K562 (cell line): Measurements from ENCODE around the gene EEFSEC. TPM values are rescaled to one million over a fixed set of nuclear protein-coding genes. Genes with fewer than 3 reads are reported as not detected.

Experiments
- ATAC-seq: fragments of 200-7000 bp; cut with Tn5 transposase; 3 replicates; pipeline ENCODE4 v1.9.1; 2020; ENCODE audit warnings: moderate library complexity
- BruUV-seq: library from RNA; stranded (reverse); fragments of 400-500 nt; replicated peaks from 2 replicates; lab custom pipeline; 2021; lab: Mats Ljungman, UMichigan
- CTCF ChIA-PET: fragments of 300-600 bp; formaldehyde crosslinking; extraction: SDS; loops from one replicate; lab custom pipeline; 2021; ENCODE audit warnings: low intra/inter-chr PET ratio; lab: Yijun Ruan, JAX
- POLR2A ChIA-PET: fragments of 300-600, 350-650 bp; sonication (Branson Sonifier 250); formaldehyde crosslinking; extraction: SDS; loops from one replicate; lab custom pipeline; 2021; ENCODE audit warnings: antibody characterized with exemption, inconsistent platforms; lab: Yijun Ruan, JAX
- DNase-seq, 4 experiments: peaks; one replicate each; pipeline versions ENCODE4 v3.0.0 to v3.0.0-alpha.2; 2011 to 2018; ENCODE audit warnings: low spot score in 3 of 4, mixed read lengths in 3 of 4; ENCODE audit errors: extremely low read depth in 1 of 4
- FAIRE-seq: peaks from 2 replicates; lab custom pipeline; 2011; peaks lifted over from hg19 to GRCh38; lab: Jason Lieb, UNC
- H2AFZ ChIP-seq: 2 replicates; pipeline ENCODE4 v1.6.0; 2011; ENCODE audit warnings: low read depth, low read length, control low read depth, inconsistent platforms
- H3K27ac ChIP-seq: fragments of 200-600 bp; 3 replicates; pipeline ENCODE4 v1.8.0; 2011; ENCODE audit warnings: low read depth, mild to moderate bottlenecking, control low read depth, inconsistent platforms, low read length, moderate library complexity, mixed read lengths; ENCODE audit errors: extremely low read depth
- H3K27me3 ChIP-seq, 2 experiments: fragments of 300-600 bp in 1 of 2; 2 replicates in 1 of 2; 3 replicates in 1 of 2; pipeline versions ENCODE4 v1.6.0 to v1.8.0; 2011; ENCODE audit warnings: inconsistent platforms in 2 of 2, low read length in 2 of 2, mild to moderate bottlenecking in 1 of 2, mixed read lengths in 1 of 2, moderate library complexity in 1 of 2; ENCODE audit not compliant: control insufficient read depth in 2 of 2, insufficient read depth in 2 of 2
- H3K36me3 ChIP-seq: fragments of 300-600 bp; 3 replicates; pipeline ENCODE4 v1.8.0; 2011; ENCODE audit warnings: mild to moderate bottlenecking, low read length, inconsistent platforms; ENCODE audit not compliant: control insufficient read depth, insufficient read depth
- H3K4me1 ChIP-seq, 2 experiments: fragments of 200-600 bp in 1 of 2; replicated peaks in 1 of 2; 2 replicates in 1 of 2; 3 replicates in 1 of 2; pipeline versions ENCODE4 v1.5.1 to v1.8.0; 2011; ENCODE audit warnings: inconsistent platforms in 2 of 2, low read length in 2 of 2, mild to moderate bottlenecking in 1 of 2, mixed read lengths in 1 of 2, moderate library complexity in 1 of 2; ENCODE audit not compliant: control insufficient read depth in 2 of 2, insufficient read depth in 2 of 2
- H3K4me2 ChIP-seq: 2 replicates; pipeline ENCODE4 v1.6.1; 2011; ENCODE audit warnings: low read length, control low read depth, inconsistent platforms, mixed read lengths; ENCODE audit not compliant: insufficient read depth
- H3K4me3 ChIP-seq: fragments of 200-600 bp; sonication (generic), shearing (Covaris generic); 2 replicates; pipeline ENCODE4 v1.5.1; 2016; ENCODE audit warnings: control low read depth, inconsistent platforms
- H3K79me2 ChIP-seq: fragments of 200-600 bp; 3 replicates; pipeline ENCODE4 v1.8.0; 2011; ENCODE audit warnings: low read length, inconsistent platforms; ENCODE audit not compliant: control insufficient read depth, insufficient read depth
- H3K9ac ChIP-seq, 2 experiments: 2 replicates each; pipeline versions ENCODE4 v1.6.0 to v1.6.1; 2011; ENCODE audit warnings: low read depth in 2 of 2, low read length in 2 of 2, control low read depth in 1 of 2, inconsistent platforms in 1 of 2, mild to moderate bottlenecking in 1 of 2, mixed read lengths in 1 of 2; ENCODE audit not compliant: insufficient read depth in 1 of 2
- H3K9me1 ChIP-seq: one replicate; pipeline ENCODE4 v1.6.0; 2011; ENCODE audit warnings: inconsistent platforms, mild to moderate bottlenecking, low read length, moderate library complexity; ENCODE audit not compliant: control insufficient read depth, insufficient read depth
- H3K9me3 ChIP-seq: replicated peaks from 2 replicates; pipeline ENCODE4 v1.5.1; 2011; ENCODE audit warnings: low read depth, low read length, inconsistent platforms; ENCODE audit not compliant: control insufficient read depth, insufficient read depth
- H4K20me1 ChIP-seq: replicated peaks from 2 replicates; pipeline ENCODE4 v1.6.1; 2011; ENCODE audit warnings: low read length, inconsistent platforms, mixed read lengths; ENCODE audit not compliant: control insufficient read depth, insufficient read depth
- MECOM ChIP-seq: fragments of 250-450 bp; sonication (Bioruptor Pico); IDR thresholded peaks from 2 replicates; pipeline ENCODE4 v1.8.0; 2022; ENCODE audit warnings: inconsistent platforms
- SLC30A9 ChIP-seq: fragments of 250-450 bp; sonication (Bioruptor Pico); IDR thresholded peaks from 2 replicates; pipeline ENCODE4 v1.8.0; 2022; ENCODE audit warnings: mild to moderate bottlenecking, moderate library complexity
- ZBTB5 ChIP-seq: fragments of 450-650 bp; IDR thresholded peaks from 2 replicates; pipeline ENCODE4 v1.6.1; 2017; ENCODE audit warnings: antibody characterized with exemption
- ZNF311 ChIP-seq: fragments of 250-450 bp; sonication (Bioruptor Pico); IDR thresholded peaks from 2 replicates; pipeline ENCODE4 v1.4.0; 2020; ENCODE audit warnings: mild to moderate bottlenecking, moderate library complexity
- ZNF717 ChIP-seq: fragments of 250-450 bp; sonication (Bioruptor Pico); IDR thresholded peaks from 2 replicates; pipeline ENCODE4 v1.5.0; 2021
- WGBS: fragments of 100-300 bp; shearing (Covaris generic); methylation state at CpG from one replicate; pipeline ENCODE4 v1.1.6; 2016; ENCODE audit warnings: low coverage, mixed read lengths; ENCODE audit not compliant: insufficient coverage; ENCODE audit errors: missing lambda C conversion rate; 5-methylcytosine and 5-hydroxymethylcytosine counted together
- in situ Hi-C: fragments of 300-500 bp; cut with MboI; formaldehyde crosslinking; loops from 4 replicates; pipeline ENCODE4 v1.15.0; 2018; ENCODE audit warnings: inconsistent platforms, mixed read lengths
- intact Hi-C: fragments of 100-400 bp; cut with micrococcal nuclease; formaldehyde crosslinking; loops from 2 replicates; pipeline ENCODE4 v1.14.2; 2022
- polyA plus RNA-seq, 8 experiments: library from polyadenylated mRNA; depleted of rRNA in 4 of 8; stranded (reverse) in 5 of 8; unstranded in 3 of 8; fragments of >200 nt; fragmentation: Nextera tagmentation in 2 of 8; fragmentation: Illumina TruSeq in 1 of 8; extraction: Ambion mirVana in 2 of 8; extraction: Trizol in 1 of 8; gene quantifications; 2 replicates each; pipeline versions ENCODE4 v1.2.1 to v1.2.3, GENCODE V29; 2011 to 2014; ENCODE audit warnings: inconsistent platforms in 1 of 8, missing spikeins in 1 of 8
- total RNA-seq, 7 experiments: library from RNA; depleted of rRNA in 6 of 7; stranded (reverse); fragments of >200 nt in 6 of 7; fragmentation: Illumina TruSeq in 2 of 7; extraction: Trizol in 2 of 7; gene quantifications; 2 replicates each; pipeline versions ENCODE4 v1.2.1 to v1.2.3, GENCODE V29; 2011 to 2021; ENCODE audit warnings: low replicate concordance in 1 of 7
- TF ChIP-seq, protein P1 (sequence below): fragments of 450-650 bp; IDR thresholded peaks from 2 replicates; pipeline ENCODE4 v1.6.1; 2016; ENCODE audit warnings: mild to moderate bottlenecking

The EEFSEC gene
- total and polyA plus RNA-seq, 9 of the 15 experiments (the other 6 are each of a cell fraction or from before 2014, with no cell fraction given), result 0.35 to 11.8 (median 7.7) TPM

GRCh38 chr3:128351546-128351945 is 198.3 kb downstream of the EEFSEC start:
- ChIA-PET POLR2A (no interaction called here), CTCF (no interaction called here)
- Histone ChIP-seq H3K36me3 (peaks cover 8% of the 10 kb centered on the region; the same call in 1 of the 3 replicates), H3K4me3 (no peak overlapping the region), H3K27ac (no peak overlapping the region), H3K9me3 (no peaks in the 10 kb centered on the region), H3K9me1 (no peaks in the 10 kb centered on the region), H3K9ac (no peak overlapping the region), H3K4me2 (no peak overlapping the region), H3K4me1 (peaks cover 9 to 17% of the 10 kb centered on the region in 2 experiments; a peak in 4 of 5 replicates), H4K20me1 (no peaks in the 10 kb centered on the region), H2AFZ (no peak overlapping the region), H3K79me2 (no peaks in the 10 kb centered on the region), H3K27me3 (no peaks in the 10 kb centered on the region)
- WGBS, result 78% methylated on average over 7 of the region's 7 CpGs
- in situ Hi-C loops, result no loop called here
- no TSS peak for BruUV-seq
- intact Hi-C loops, result no loop called here
- ATAC-seq, result no peak
- no peak for TF ChIP-seq SLC30A9 (CRISPR knock-in tag)
- TF ChIP-seq, protein P1, sequence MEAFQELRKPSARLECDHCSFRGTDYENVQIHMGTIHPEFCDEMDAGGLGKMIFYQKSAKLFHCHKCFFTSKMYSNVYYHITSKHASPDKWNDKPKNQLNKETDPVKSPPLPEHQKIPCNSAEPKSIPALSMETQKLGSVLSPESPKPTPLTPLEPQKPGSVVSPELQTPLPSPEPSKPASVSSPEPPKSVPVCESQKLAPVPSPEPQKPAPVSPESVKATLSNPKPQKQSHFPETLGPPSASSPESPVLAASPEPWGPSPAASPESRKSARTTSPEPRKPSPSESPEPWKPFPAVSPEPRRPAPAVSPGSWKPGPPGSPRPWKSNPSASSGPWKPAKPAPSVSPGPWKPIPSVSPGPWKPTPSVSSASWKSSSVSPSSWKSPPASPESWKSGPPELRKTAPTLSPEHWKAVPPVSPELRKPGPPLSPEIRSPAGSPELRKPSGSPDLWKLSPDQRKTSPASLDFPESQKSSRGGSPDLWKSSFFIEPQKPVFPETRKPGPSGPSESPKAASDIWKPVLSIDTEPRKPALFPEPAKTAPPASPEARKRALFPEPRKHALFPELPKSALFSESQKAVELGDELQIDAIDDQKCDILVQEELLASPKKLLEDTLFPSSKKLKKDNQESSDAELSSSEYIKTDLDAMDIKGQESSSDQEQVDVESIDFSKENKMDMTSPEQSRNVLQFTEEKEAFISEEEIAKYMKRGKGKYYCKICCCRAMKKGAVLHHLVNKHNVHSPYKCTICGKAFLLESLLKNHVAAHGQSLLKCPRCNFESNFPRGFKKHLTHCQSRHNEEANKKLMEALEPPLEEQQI, result no peak
- no peak for TF ChIP-seq ZBTB5
- TF ChIP-seq ZNF311 (CRISPR knock-in tag), result no peak
- TF ChIP-seq ZNF717 (CRISPR knock-in tag), result no peak
- no peak for TF ChIP-seq MECOM (CRISPR knock-in tag)
- no peak for FAIRE-seq
- no peak for DNase-seq
